Smooth muscle cell (in vitro differentiated cells): ENCODE results near the gene PAN2. TPM values are rescaled to one million over a fixed set of nuclear protein-coding genes. Genes with fewer than 3 reads are reported as not detected.
"Not testable (repeated sequence)": the region's sequence is repeated elsewhere in the genome, so short reads cannot be mapped to it uniquely, and the experiment has no call there.

Experiments used
- DNase-seq: peaks from one replicate; lab custom pipeline; 2025; ENCODE audit not compliant: unreplicated experiment; lab: John Stamatoyannopoulos, UW
- H2AFZ ChIP-seq: fragments of 200-600 bp; sonication (generic); 2 replicates; pipeline ENCODE4 v1.6.0; 2016; ENCODE audit warnings: antibody characterized with exemption, low read depth, mild to moderate bottlenecking
- H3F3A ChIP-seq: fragments of 200-600 bp; sonication (generic); 2 replicates; pipeline ENCODE4 v1.6.0; 2017; ENCODE audit warnings: antibody characterized with exemption, low read depth
- H3K27ac ChIP-seq: fragments of 200-600 bp; sonication (generic); 2 replicates; pipeline ENCODE4 v1.5.1; 2016; ENCODE audit warnings: low read depth, mild to moderate bottlenecking
- H3K27me3 ChIP-seq: fragments of 200-600 bp; sonication (generic); 2 replicates; pipeline ENCODE4 v1.6.1; 2016; ENCODE audit warnings: low read depth, mild to moderate bottlenecking
- H3K36me3 ChIP-seq: fragments of 200-600 bp; sonication (generic); 2 replicates; pipeline ENCODE4 v1.5.1; 2016; ENCODE audit warnings: low read depth
- H3K4me1 ChIP-seq: fragments of 200-600 bp; sonication (generic); 2 replicates; pipeline ENCODE4 v1.5.1; 2016; ENCODE audit warnings: low read depth
- H3K4me2 ChIP-seq: fragments of 200-600 bp; sonication (generic); 2 replicates; pipeline ENCODE4 v1.6.0; 2016; ENCODE audit warnings: mild to moderate bottlenecking
- H3K4me3 ChIP-seq: fragments of 200-600 bp; sonication (generic); 2 replicates; pipeline ENCODE4 v1.5.1; 2016; ENCODE audit warnings: mild to moderate bottlenecking
- H3K79me2 ChIP-seq: fragments of 200-600 bp; sonication (generic); 2 replicates; pipeline ENCODE4 v1.6.0; 2016; ENCODE audit warnings: low read depth, mild to moderate bottlenecking
- H3K9ac ChIP-seq: fragments of 200-600 bp; sonication (generic); 2 replicates; pipeline ENCODE4 v1.6.0; 2016; ENCODE audit warnings: low read depth
- H3K9me3 ChIP-seq: fragments of 200-600 bp; sonication (generic); replicated peaks from 2 replicates; pipeline ENCODE4 v1.5.1; 2016; ENCODE audit warnings: low read depth
- H4K20me1 ChIP-seq: fragments of 200-600 bp; sonication (generic); 2 replicates; pipeline ENCODE4 v1.6.0; 2016; ENCODE audit warnings: low read depth
- CTCF ChIP-seq: fragments of 200-600 bp; sonication (generic); IDR thresholded peaks from 2 replicates; pipeline ENCODE4 v1.5.1; 2017; ENCODE audit warnings: borderline replicate concordance, mild to moderate bottlenecking, antibody characterized with exemption; ENCODE audit not compliant: insufficient read depth, poor library complexity, severe bottlenecking
- WGBS: methylation state at CpG from one replicate; pipeline ENCODE4 v1.1.7; 2016; ENCODE audit warnings: low lambda C conversion rate; 5-methylcytosine and 5-hydroxymethylcytosine counted together
- polyA plus RNA-seq: library from polyadenylated mRNA; unstranded; fragments of >200 nt; fragmentation: Nextera tagmentation; extraction: Ambion mirVana; gene quantifications from 2 replicates; pipeline ENCODE4 v1.2.1, GENCODE V29; 2016
- total RNA-seq: library from RNA; depleted of rRNA; stranded (reverse); fragments of >200 nt; gene quantifications from 2 replicates; pipeline ENCODE4 v1.2.3, GENCODE V29; 2014

The PAN2 gene
- total and polyA plus RNA-seq, 2 experiments from 2014 or later = 14.7 to 55.6 TPM

GRCh38 chr12:56286044-56286830 lies 47.6 kb downstream of the PAN2 start:
- no peak for TF ChIP-seq CTCF
- H3K9me3 ChIP-seq = no peaks in the 10 kb centered on the region
- H3F3A ChIP-seq = no peaks in the 10 kb centered on the region
- no peak for DNase-seq
- H3K4me2 ChIP-seq = no peak overlapping the region
- H3K27me3 ChIP-seq = no peaks in the 10 kb centered on the region
- 95% methylated on average over 4 of the region's 4 CpGs for WGBS
- no peaks in the 10 kb centered on the region for H3K4me1 ChIP-seq
- no peak overlapping the region for H3K9ac ChIP-seq
- no peak overlapping the region for H3K4me3 ChIP-seq
- H4K20me1 ChIP-seq = peaks cover 38% of the 10 kb centered on the region
- peaks cover 23% of the 10 kb centered on the region for H3K36me3 ChIP-seq
- no peak overlapping the region for H2AFZ ChIP-seq
- no peak overlapping the region for H3K27ac ChIP-seq
- H3K79me2 ChIP-seq = peaks cover 46% of the 10 kb centered on the region

DNA sequence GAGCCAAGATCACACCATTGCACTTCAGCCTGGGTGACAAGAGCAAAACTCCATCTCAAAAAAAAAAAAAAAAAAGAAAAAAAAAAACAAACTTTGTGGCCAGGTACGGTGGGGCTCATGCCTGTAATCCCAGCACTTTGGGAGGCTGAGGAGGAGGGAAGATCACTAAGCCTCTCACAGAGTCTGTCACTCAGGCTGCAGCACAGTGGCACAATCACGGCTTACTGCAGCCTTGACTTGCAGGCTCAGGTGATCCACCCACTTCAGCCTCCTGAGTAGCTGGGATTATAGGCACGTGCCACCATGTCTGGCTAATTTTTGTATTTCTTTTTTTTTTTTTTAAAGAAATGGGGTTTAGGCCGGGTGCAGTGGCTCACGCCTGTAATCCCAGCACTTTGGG lies 49.5 kb downstream of the PAN2 start:
- DNase-seq, H3K27ac ChIP-seq, H3K27me3 ChIP-seq, H3F3A ChIP-seq, H3K4me2 ChIP-seq, H2AFZ ChIP-seq, H3K9me3 ChIP-seq, H3K4me1 ChIP-seq, H3K4me3 ChIP-seq, H3K9ac ChIP-seq: not testable (repeated sequence)
- H3K36me3 ChIP-seq = peaks cover 29% of the 10 kb centered on the region
- over 99% methylated on average over 5 of the region's 5 CpGs for WGBS
- peaks cover 27% of the 10 kb centered on the region for H3K79me2 ChIP-seq
- H4K20me1 ChIP-seq = peaks cover 25% of the 10 kb centered on the region

DNA sequence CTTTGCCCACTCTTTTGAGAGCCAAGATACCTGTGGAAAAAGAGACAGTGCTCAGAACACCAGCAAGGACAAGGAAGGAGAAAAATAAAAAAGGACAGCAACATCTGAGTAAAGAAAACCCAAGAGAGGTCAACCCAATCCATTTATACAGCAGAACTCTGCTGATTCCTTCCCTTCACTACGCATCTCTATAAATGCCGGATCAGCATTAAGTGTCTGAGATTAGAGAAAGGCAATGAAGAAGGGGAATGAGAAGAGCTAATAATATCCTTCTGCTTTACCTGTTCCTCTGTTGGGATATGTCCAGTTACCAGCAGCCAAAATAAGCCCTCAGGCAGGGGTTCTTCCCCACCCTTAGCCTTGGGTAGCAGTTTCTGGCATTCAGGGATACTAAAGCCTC lies 51.2 kb downstream of the PAN2 start:
- peaks cover 36% of the 10 kb centered on the region for H3K36me3 ChIP-seq
- H3K27ac ChIP-seq = no peak overlapping the region
- peaks cover 9% of the 10 kb centered on the region for H4K20me1 ChIP-seq
- H3K4me2 ChIP-seq = no peak overlapping the region
- no peak for TF ChIP-seq CTCF
- no peaks in the 10 kb centered on the region for H3K4me1 ChIP-seq
- H2AFZ ChIP-seq = no peak overlapping the region
- H3K27me3 ChIP-seq = no peaks in the 10 kb centered on the region
- DNase-seq = no peak
- H3F3A ChIP-seq = no peaks in the 10 kb centered on the region
- H3K79me2 ChIP-seq = peaks cover 10% of the 10 kb centered on the region
- no peak overlapping the region for H3K9ac ChIP-seq
- H3K4me3 ChIP-seq = no peak overlapping the region
- WGBS = 95% methylated on average over 2 of the region's 2 CpGs
- H3K9me3 ChIP-seq = no peaks in the 10 kb centered on the region

DNA sequence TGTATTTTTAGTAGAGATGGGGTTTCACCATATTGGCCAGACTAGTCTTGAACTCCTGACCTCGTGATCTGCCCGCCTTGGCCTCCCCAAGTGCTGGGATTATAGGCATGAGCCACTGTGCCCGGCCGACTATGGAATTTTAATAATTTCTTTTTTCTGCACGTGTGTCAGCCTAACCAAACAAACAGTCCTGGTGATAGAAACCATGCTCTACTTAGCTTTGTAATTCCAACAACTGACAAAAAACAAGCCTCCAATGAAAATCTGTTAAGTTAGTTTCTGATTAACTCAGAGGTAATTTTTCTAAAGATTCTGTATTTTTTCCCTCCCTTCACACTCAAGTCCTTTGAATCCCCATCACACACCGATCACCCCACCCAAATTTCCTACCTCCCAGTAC lies 51.8 kb downstream of the PAN2 start:
- WGBS = 96% methylated on average over 6 of the region's 6 CpGs
- H3K79me2 ChIP-seq = peaks cover 8% of the 10 kb centered on the region
- H3K4me2 ChIP-seq = no peak overlapping the region
- TF ChIP-seq CTCF = no peak
- H3K4me3 ChIP-seq = no peak overlapping the region
- H3F3A ChIP-seq = no peaks in the 10 kb centered on the region
- H3K9me3 ChIP-seq = no peaks in the 10 kb centered on the region
- H3K4me1 ChIP-seq = no peaks in the 10 kb centered on the region
- DNase-seq = no peak
- H2AFZ ChIP-seq = no peak overlapping the region
- peaks cover 36% of the 10 kb centered on the region for H3K36me3 ChIP-seq
- H4K20me1 ChIP-seq = peaks cover 6% of the 10 kb centered on the region
- no peak overlapping the region for H3K9ac ChIP-seq
- no peaks in the 10 kb centered on the region for H3K27me3 ChIP-seq
- H3K27ac ChIP-seq = no peak overlapping the region
